NCI-H2081 (cell line): ENCODE measurements around the gene FOXD2.

Experiments used
- DNase-seq, 2 experiments: peaks; one replicate each; lab custom pipeline; 2025; lab: John Stamatoyannopoulos, UW

Gene FOXD2

GRCh38 chr1:47465605-47466004, 27.8 kb downstream of the FOXD2 start:
- no peak for DNase-seq

GRCh38 chr1:47468709-47469389, 31.0 kb downstream of the FOXD2 start:
- DNase-seq, result no peak

GRCh38 chr1:47469390-47469759, 31.5 kb downstream of the FOXD2 start:
- DNase-seq, result no peak

- DNase-seq, result no peak
These were observed 32.1 kb downstream of the FOXD2 start for GRCh38 chr1:47469910-47470309.

GRCh38 chr1:47471163-47471562, 33.3 kb downstream of the FOXD2 start:
- DNase-seq, result no peak

- no peak for DNase-seq
These were observed 36.7 kb downstream of the FOXD2 start for GRCh38 chr1:47474278-47475193.

- no peak for DNase-seq
These were observed 39.8 kb downstream of the FOXD2 start for GRCh38 chr1:47477595-47478080.

- no peak for DNase-seq
These were observed 40.2 kb downstream of the FOXD2 start for GRCh38 chr1:47478090-47478489.

- no peak for DNase-seq
These were observed 41.8 kb downstream of the FOXD2 start for GRCh38 chr1:47479664-47480063.

- DNase-seq, result no peak
These were observed 44.1 kb downstream of the FOXD2 start for GRCh38 chr1:47481936-47482335.

- DNase-seq, result no peak
These were observed 44.9 kb downstream of the FOXD2 start for GRCh38 chr1:47482786-47483185.

GRCh38 chr1:47483651-47484050, 45.8 kb downstream of the FOXD2 start:
- DNase-seq, result no peak

GRCh38 chr1:47485817-47486216, 48.0 kb downstream of the FOXD2 start:
- DNase-seq, result no peak

- no peak for DNase-seq
These were observed 49.5 kb downstream of the FOXD2 start for GRCh38 chr1:47487332-47487731.

- no peak for DNase-seq
These were observed 50.1 kb downstream of the FOXD2 start for GRCh38 chr1:47487850-47488450.
